ENCODE measurements around the gene SLC22A23.

SLC22A23 gene

GRCh38 chr6:3304500-3305215 lies 152.2 kb downstream of the SLC22A23 start:
- FAIRE-seq (no peak), DNase-seq (ENCODE audit: low spot score) (no peak)

GRCh38 chr6:3303795-3304411 lies 152.9 kb downstream of the SLC22A23 start:
- FAIRE-seq: no peak
- no peak for DNase-seq (ENCODE audit: low spot score)

- FAIRE-seq (no peak), DNase-seq (ENCODE audit: low spot score) (no peak)
Measured at GRCh38 chr6:3301506-3301905, 155.3 kb downstream of the SLC22A23 start.

DNA sequence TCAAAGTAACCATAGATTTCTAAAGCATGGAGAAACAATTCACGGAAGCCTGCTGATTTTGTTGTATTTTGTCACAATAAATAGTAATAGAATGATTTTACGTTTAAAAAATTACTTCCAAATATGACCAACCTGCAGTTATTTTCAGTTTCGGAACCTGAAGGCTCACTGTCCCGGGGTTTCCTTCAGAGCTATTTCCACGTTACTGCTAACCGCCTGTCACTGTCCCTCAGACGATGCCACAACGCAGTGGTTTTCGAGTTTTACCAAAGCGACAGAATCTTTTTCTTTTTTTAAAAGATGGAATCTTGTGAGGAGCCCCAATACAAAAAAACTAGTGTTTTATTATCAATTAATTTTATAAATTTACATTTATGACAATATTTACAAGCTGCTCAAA lies 157.6 kb downstream of the SLC22A23 start:
- DNase-seq (ENCODE audit: low spot score) (no peak), FAIRE-seq (no peak)

GRCh38 chr6:3297909-3298308 lies 158.9 kb downstream of the SLC22A23 start:
- DNase-seq (ENCODE audit: low spot score) (no peak), FAIRE-seq (no peak)

DNA sequence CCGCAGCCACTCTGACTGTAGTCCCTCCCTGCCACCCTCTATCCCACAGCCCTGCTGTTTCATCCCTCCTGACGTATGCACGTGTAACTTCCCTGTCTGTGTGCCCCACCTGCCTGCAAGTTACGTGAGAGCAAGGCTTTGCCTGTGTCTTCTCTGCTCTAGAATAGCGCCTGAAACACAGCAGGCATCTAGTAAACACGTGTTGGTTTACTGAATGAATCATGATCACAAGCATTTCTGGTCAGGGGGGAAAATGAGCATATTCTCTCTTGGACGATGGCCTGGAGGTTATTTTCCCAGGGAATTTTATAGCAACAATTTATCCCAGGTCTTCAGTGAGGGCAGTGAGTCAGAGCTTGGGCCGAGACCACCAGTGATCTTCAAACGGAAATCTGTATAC lies 159.8 kb downstream of the SLC22A23 start:
- no peak for FAIRE-seq

GRCh38 chr6:3296537-3296936 lies 160.3 kb downstream of the SLC22A23 start:
- no peak for FAIRE-seq

More for the DNA sequence above, 159.8 kb downstream of the SLC22A23 start:
- DNase-seq (ENCODE audit: low spot score): no peak

GRCh38 chr6:3296078-3296477 lies 160.8 kb downstream of the SLC22A23 start:
- DNase-seq (ENCODE audit: low spot score): no peak
- no peak for FAIRE-seq

More at GRCh38 chr6:3296537-3296936, 160.3 kb downstream of the SLC22A23 start:
- DNase-seq (ENCODE audit: low spot score): no peak

DNA sequence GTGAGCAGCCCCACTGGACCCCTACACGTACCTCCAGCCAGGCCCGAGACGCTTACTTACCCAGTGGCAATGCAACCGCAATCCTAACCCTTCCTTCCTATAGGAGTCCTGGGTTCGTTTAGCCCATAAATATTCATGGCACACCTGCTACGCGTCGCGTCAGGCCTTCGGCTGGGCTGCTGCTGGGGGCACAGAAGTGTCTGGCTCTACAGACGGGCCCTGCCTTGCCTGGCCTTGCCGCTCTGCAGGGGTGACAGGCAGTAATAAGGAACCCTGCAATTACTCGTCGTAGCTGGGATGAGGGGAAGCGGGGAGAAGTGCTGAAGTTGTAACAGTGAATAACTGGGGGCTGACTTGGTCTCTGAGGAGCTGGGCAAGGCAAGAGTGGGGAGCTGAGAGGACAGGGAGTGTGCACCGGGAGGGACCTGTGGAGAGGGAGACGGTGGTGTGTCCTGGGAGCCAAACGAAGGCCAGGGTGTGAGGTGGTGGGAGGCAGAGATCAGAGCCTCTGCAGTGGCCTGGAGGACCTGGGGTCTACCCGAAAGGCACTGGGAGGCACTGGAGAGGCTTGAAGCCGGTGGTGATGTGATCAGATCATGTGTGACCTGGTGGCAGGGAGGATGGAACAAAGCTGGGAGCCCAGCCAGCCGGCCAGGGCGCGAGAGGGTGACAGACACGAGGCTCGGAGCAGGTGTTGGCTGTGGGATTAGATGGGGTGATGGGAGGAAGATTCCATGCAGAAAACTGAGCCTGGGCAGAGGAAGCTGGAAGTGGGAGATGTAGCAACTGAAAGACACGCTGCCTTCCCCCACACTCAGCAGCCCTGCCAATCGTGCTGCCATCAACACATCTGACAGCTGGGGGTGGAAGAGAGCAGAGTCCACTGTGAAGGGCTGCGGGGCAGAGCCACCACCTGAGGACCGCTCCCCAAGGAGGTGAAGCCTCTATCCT lies 161.7 kb downstream of the SLC22A23 start:
- FAIRE-seq: no peak
- DNase-seq (ENCODE audit: low spot score): no peak

DNA sequence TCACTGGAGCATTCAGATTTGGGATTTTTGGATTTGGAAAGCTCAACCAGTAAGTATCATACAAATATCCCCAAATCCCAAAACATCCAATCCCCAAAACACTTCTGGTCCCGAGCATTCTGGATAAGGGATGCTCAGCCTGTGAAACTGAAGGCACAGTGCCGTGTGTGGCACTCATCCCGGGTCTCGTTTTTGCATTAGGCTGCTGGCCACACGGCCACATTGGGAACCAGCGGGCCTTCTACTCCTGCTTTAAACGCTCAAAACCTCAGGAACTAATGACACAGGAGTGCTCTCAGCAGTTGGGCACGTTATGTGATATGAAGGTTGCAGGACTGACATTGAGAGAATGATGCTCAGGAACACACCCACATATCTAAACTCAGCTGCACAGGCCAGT lies 162.5 kb downstream of the SLC22A23 start:
- DNase-seq (ENCODE audit: low spot score): no peak

DNA sequence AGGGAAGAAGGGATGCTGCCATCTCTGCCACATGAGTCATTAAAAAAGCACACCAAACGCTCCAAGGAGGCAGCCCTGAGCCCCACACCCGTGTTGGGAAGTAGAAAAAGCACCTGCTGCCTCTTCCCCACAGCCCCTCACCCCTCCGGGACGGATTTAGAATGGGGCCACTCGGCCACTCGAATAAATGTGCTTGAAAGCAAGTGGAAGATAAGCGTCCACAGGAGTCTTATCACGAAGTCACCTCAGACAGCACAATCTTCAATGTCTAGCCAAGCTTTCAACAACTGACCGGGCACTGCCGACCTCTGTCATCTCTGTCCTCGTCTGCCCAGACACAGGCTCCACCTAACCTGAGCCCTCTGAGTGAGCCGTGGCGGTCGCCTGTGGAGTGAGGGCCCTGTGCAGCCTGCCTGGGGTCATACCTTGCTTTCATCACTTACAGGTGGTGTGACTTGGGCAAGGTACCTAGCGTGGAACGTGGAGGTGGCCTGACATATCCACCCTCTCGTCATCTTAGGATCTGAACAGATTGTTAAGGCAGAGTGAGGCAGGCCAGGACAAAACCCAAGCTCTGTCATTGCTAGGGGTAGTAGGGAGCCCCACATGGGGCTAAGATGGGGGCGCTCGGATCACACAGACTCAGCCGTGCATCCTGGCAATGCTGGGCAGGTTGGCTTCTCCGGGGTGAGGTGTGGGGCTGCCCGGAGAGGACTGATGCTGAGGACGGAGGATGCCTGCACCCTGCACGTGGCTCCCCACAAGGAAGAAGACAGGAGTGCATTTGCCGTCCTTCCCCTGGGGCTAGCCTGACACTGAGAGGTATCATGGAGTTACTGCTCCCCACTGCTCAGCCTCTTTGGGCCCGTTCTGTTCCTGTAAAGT lies 163.3 kb downstream of the SLC22A23 start:
- no peak for DNase-seq (ENCODE audit: low spot score)
- no peak for FAIRE-seq

More for the DNA sequence above, 162.5 kb downstream of the SLC22A23 start:
- no peak for FAIRE-seq

DNA sequence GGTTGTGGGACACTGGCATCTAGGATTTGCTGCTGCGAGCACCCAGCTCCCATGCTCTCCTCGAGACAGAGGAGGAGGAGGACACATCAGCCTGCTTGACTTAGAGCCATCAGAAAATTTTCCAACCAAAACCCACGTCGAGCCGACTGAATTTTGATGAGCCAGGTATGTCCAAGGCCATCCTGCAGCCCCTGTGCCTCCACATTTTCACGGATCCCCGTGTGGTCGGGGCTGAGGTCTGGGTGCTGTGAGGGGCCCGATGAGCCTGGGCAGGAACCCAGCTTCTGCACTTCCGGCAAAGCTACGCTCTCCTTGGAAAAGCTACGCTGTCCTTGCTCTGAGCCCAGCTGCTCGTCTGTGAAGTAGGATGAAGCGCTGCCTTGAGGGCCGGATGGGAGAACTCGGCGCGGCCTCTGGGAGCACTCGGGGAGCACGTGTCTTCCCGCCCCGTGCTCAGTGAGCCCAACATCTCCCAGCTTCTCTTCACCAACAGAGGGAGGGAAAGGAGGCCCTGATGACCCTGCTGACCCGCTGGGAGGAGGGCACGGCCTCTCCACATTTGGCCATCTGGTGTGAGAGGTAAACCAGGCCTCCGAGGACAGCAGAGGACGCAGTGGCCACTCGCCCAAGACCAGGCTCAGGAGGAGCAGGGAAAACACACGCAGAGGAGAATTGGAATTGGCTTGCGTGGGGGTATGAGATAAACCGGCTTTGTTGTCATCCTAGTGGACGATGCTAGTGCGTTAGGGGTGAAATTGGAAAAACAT lies 164.2 kb downstream of the SLC22A23 start:
- no peak for FAIRE-seq
- no peak for DNase-seq (ENCODE audit: low spot score)

- no peak for DNase-seq (ENCODE audit: low spot score)
Measured at GRCh38 chr6:3291987-3292386, 164.9 kb downstream of the SLC22A23 start.

DNA sequence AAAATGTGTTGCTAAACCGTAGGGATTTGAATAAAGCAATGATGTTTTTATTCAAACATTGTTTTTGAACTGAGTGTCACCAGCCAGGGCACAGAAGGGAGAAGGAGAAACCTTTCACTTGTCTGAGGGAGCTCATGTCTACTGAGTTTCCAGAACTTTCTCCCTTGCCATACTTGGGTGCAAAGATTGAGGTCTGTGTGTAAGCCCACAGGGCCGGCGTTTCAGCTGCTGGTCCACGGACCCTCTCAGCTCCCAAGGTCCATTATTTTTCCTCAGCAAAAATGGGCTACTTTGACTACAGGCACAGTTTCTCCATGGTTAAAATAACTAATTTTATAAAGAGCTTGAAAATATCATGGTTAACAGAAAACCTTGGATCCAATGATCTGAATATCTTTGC lies 165.5 kb downstream of the SLC22A23 start:
- DNase-seq (ENCODE audit: low spot score) (no peak), FAIRE-seq (no peak)

More at GRCh38 chr6:3291987-3292386, 164.9 kb downstream of the SLC22A23 start:
- FAIRE-seq: no peak

GRCh38 chr6:3290931-3291211 lies 166.0 kb downstream of the SLC22A23 start:
- DNase-seq (ENCODE audit: low spot score) (no peak), FAIRE-seq (no peak)

DNA sequence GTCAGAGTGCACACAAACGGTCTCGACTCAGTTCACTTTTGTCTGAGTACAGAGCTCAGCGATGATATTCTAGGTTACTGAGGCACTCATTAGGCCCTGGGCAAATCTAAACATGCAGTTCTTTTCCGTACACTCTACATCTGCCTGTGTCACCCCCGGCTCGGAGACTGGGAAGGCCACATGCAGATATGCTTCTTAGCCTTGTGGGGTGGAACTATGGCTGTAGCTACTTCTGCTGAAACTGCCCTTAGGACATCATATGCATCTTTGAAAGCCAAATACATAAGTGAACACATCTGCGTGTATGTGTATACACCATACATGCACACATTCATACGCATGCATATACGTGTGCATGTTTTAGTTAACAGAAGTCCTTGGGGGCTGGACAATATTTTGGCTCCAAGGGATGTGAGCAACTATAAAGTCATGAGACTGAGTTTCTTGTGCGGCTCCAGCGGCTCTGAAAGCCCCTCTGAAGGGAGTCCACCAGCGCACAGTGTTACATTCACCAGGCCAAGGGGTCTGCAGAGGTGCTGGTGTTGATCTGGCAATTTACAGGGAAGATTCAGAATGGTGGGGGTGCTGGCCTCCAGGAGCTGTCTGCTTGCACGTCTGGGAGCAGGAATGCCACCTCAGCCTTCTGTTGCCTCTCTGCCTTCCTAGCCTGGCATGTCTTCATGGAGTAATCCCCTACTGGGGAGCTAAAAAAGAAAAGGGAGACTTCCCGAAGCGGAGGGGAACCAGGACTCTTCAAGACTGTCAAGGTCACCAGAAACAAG lies 166.5 kb downstream of the SLC22A23 start:
- FAIRE-seq: no peak

GRCh38 chr6:3289664-3290055 lies 167.2 kb downstream of the SLC22A23 start:
- no peak for FAIRE-seq
- DNase-seq (ENCODE audit: low spot score): no peak

More for the DNA sequence above, 166.5 kb downstream of the SLC22A23 start:
- no peak for DNase-seq (ENCODE audit: low spot score)

DNA sequence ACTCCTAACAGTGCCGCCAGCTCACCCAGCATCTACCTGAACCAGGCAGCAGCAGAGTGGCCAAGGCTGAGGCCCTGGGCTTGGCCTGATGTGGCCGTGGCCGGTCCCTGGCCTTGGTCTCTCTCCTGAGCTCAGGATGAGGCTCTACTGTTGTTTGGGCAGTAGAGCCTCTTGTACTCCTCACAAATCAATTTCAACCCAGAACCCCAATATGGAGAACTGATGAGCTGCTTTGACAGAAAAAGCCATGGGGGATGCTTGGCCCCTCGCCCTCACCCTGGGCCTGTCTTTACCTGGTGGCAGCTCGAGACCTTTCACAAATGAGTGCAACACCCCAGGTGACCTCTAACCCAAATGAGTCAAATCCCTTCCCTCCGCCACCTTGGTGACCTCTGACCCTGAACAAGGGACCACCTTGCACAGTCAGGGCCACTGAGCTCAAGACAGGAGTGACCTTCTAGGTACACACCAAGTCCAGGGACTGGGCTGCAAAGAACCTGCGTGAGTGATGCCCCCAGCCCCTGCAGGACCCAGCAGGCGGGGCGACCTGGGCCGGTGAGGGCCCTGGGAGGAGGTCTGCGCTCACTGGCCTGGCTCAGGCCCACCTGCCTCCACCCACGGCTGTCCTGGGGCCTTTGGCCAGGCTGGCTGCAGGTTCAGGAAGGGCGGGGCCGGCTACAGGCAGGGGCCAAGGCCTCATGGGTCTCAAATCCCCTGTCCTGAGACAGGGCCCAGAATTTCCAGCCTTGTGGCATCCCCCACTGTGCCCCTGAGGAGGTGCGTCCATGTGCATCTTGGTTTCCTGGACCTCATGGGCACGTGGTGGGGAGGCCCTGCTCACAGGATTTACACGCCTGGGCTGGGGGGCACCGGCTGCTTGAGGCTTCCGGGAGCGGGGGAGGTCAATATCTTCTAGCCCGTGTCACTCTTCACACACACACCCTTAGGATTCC lies 167.9 kb downstream of the SLC22A23 start:
- FAIRE-seq (no peak), DNase-seq (ENCODE audit: low spot score) (no peak)
